Measurements from ENCODE around the gene ATP9A.

- TF ChIP-seq, protein P1, sequence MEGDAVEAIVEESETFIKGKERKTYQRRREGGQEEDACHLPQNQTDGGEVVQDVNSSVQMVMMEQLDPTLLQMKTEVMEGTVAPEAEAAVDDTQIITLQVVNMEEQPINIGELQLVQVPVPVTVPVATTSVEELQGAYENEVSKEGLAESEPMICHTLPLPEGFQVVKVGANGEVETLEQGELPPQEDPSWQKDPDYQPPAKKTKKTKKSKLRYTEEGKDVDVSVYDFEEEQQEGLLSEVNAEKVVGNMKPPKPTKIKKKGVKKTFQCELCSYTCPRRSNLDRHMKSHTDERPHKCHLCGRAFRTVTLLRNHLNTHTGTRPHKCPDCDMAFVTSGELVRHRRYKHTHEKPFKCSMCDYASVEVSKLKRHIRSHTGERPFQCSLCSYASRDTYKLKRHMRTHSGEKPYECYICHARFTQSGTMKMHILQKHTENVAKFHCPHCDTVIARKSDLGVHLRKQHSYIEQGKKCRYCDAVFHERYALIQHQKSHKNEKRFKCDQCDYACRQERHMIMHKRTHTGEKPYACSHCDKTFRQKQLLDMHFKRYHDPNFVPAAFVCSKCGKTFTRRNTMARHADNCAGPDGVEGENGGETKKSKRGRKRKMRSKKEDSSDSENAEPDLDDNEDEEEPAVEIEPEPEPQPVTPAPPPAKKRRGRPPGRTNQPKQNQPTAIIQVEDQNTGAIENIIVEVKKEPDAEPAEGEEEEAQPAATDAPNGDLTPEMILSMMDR (IDR thresholded peaks at IDR 0.05) = no peak
- no peak for TF ChIP-seq POLR2A (IDR thresholded peaks at IDR 0.05)
Measured at GRCh38 chr20:51586005-51586440, 182.2 kb downstream of the ATP9A start.
